Measurements from ENCODE around the gene ZNF441. TPM values are rescaled to one million over a fixed set of nuclear protein-coding genes. Genes with fewer than 3 reads are reported as not detected.

ZNF441 gene
- total and polyA plus RNA-seq, 10 of the 15 experiments (the other 5 are each of a cell fraction or from before 2014, with no cell fraction given) = 1.0 to 9.4 (median 4.3) TPM

DNA sequence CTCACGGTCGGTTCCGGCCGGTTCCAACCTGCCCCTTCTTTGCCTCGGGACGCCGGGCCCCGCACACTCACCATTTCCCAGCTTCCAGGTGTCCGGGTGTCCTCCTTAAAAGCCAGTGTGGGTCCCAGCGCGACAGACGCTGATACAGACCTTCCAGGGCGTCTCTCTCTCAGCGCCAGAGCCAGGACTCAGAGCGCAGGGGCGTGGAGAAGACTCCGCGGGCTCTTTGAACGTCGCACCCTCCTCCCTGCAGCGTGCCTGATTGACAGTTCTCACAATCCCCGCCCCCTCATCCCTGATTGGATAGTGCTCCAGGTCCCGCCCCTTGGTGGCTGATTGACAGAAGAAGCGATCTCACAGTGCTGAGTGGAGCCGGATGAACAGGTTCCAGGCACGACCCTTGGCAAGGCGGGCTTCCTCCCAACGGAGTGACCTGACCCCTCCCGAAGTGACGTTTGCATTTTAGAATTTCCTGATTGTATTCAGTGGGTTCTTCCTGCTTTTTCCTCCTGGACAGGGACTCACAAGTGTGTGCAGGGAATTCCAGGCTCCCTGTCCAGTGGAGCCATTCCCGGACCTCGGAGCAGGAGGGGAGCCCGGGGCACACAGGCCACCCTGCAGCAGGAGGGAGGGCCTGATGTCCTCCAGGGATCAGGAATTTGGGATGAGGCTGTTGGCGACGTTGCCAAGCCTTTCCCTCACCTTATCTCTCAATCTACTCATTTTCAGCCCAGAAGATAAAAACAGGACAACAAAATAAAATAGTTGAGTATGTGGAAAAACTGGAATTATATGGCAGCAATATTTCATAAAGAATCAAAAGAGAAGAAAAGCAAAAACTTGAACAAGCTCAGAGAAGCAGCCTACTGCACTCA lies 27.8 kb upstream of the ZNF441 start, which contains the start of gene ZNF823:
Gene ZNF823, minus strand, starts transcription at position 201 of the 875 bp plus-strand sequence. Its CDS starts 127 bp downstream, at position 74.
- FAIRE-seq (peak; percentile 99), DNase-seq (ENCODE audit: low read depth, low spot score) (peak; percentile 95), ATAC-seq (peak; percentile 97)
- Histone ChIP-seq H3K9ac (ENCODE audit: control insufficient read depth, insufficient read depth, low read length) (peak within 1 kb of the TSS; percentile 91), H4K20me1 (ENCODE audit: control insufficient read depth, insufficient read depth) (no peaks in the 10 kb centered on the region), H3K4me1 (ENCODE audit: control insufficient read depth, insufficient read depth, low read length) (no peaks in the 10 kb centered on the region; the same call in 1 of the 2 replicates), H3K9me3 (replicated peaks; ENCODE audit: control insufficient read depth, insufficient read depth, low read length) (no peaks in the 10 kb centered on the region), H2AFZ (ENCODE audit: control insufficient read depth, low read depth, low read length) (peak within 1 kb of the TSS; percentile 99), H3K4me3 (peak within 1 kb of the TSS; percentile 82), H3K79me2 (ENCODE audit: control insufficient read depth, insufficient read depth, low read length) (peaks cover 11% of the 10 kb centered on the region), H3K27me3 (replicated peaks in 1 of 2; ENCODE audit: control insufficient read depth in 2 of 2, insufficient read depth in 2 of 2, low read length in 1 of 2) (no peaks in the 10 kb centered on the region), H3K27ac (ENCODE audit: control insufficient read depth, insufficient read depth) (peak within 1 kb of the TSS; percentile 83), H3K36me3 (ENCODE audit: control insufficient read depth in 2 of 2, insufficient read depth in 2 of 2, low read length in 1 of 2) (peaks cover 0 to 3% of the 10 kb centered on the region in 2 experiments; a peak in 1 of 4 replicates), H3K4me2 (ENCODE audit: control insufficient read depth, insufficient read depth) (peak within 1 kb of the TSS; percentile 91)
- BruUV-seq (replicated peaks) = no TSS peak
- under 1% methylated on average over 35 of the region's 35 CpGs for WGBS (ENCODE audit: insufficient coverage, insufficient replicate concordance, low lambda C conversion rate, missing lambda C conversion rate)
- POLR2A ChIA-PET = interaction anchor here (0.6 to 0.7 kb wide), 3 partner anchors 27 to 1057 kb away, joined by 3 to 8 read pairs (median 3); no protein-coding TSS in a partner anchor
- RAD21 ChIA-PET (ENCODE audit: unreplicated experiment) = interaction anchor here (0.5 kb wide), 1 partner anchor 169 kb away, joined by 3 read pairs; no protein-coding TSS in a partner anchor
- SMC1A ChIA-PET (ENCODE audit: uncharacterized antibody, unreplicated experiment) = interaction anchor here (1.0 to 2.0 kb wide), 2 partner anchors 28 to 38 kb away, joined by 3 to 5 read pairs; partner anchors contain the start of gene ZNF441
- in situ Hi-C loops (cut with MboI) = no loop called here
- intact Hi-C loops (cut with micrococcal nuclease; ENCODE audit: unreplicated experiment) = no loop called here
- CTCF ChIA-PET = no interaction called here
- TF ChIP-seq CREB1 (IDR thresholded peaks at IDR 0.05; ENCODE audit: low read depth) (peak; percentile 61; the same call in 1 of the 2 replicates), IKZF2 (IDR thresholded peaks at IDR 0.05) (peak; percentile 53 to 64; a peak in 2 of 4 replicates), POLR2A (IDR thresholded peaks at IDR 0.05; ENCODE audit: low read depth, low read length) (peak; percentile 81), SIN3A (IDR thresholded peaks at IDR 0.05; ENCODE audit: low read depth, low read length) (0 out of 2 replicates have a peak, but pooled peaks have one; percentile 28), KLF5 (IDR thresholded peaks at IDR 0.05; ENCODE audit: partially characterized antibody) (no peak), IKZF1 (conservative IDR thresholded peaks at IDR 0.05) (peak; percentile 77), POLR2AphosphoS5 (IDR thresholded peaks at IDR 0.05; ENCODE audit: low read length) (peak; percentile 43; the same call in 1 of the 2 replicates), POLR2AphosphoS2 (IDR thresholded peaks at IDR 0.05; ENCODE audit: low read depth, low read length) (no peak), TARDBP (IDR thresholded peaks at IDR 0.05; ENCODE audit: borderline replicate concordance) (0 out of 2 replicates have a peak, but pooled peaks have one; percentile 19), NFYA (IDR thresholded peaks at IDR 0.05; ENCODE audit: borderline replicate concordance, low read depth, low read length) (peak; percentile 42), DPF2 (IDR thresholded peaks at IDR 0.05) (peak; percentile 94), FOXK2 (IDR thresholded peaks at IDR 0.05) (no peak)
- TF ChIP-seq, protein P1, sequence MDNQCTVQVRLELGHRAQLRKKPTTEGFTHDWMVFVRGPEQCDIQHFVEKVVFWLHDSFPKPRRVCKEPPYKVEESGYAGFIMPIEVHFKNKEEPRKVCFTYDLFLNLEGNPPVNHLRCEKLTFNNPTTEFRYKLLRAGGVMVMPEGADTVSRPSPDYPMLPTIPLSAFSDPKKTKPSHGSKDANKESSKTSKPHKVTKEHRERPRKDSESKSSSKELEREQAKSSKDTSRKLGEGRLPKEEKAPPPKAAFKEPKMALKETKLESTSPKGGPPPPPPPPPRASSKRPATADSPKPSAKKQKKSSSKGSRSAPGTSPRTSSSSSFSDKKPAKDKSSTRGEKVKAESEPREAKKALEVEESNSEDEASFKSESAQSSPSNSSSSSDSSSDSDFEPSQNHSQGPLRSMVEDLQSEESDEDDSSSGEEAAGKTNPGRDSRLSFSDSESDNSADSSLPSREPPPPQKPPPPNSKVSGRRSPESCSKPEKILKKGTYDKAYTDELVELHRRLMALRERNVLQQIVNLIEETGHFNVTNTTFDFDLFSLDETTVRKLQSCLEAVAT (IDR thresholded peaks at IDR 0.05) = no peak
- TF ChIP-seq, protein P2, sequence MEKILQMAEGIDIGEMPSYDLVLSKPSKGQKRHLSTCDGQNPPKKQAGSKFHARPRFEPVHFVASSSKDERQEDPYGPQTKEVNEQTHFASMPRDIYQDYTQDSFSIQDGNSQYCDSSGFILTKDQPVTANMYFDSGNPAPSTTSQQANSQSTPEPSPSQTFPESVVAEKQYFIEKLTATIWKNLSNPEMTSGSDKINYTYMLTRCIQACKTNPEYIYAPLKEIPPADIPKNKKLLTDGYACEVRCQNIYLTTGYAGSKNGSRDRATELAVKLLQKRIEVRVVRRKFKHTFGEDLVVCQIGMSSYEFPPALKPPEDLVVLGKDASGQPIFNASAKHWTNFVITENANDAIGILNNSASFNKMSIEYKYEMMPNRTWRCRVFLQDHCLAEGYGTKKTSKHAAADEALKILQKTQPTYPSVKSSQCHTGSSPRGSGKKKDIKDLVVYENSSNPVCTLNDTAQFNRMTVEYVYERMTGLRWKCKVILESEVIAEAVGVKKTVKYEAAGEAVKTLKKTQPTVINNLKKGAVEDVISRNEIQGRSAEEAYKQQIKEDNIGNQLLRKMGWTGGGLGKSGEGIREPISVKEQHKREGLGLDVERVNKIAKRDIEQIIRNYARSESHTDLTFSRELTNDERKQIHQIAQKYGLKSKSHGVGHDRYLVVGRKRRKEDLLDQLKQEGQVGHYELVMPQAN (conservative IDR thresholded peaks at IDR 0.05) = 0 out of 2 replicates have a peak, but pooled peaks have one; percentile 19
- TF ChIP-seq, protein P3, sequence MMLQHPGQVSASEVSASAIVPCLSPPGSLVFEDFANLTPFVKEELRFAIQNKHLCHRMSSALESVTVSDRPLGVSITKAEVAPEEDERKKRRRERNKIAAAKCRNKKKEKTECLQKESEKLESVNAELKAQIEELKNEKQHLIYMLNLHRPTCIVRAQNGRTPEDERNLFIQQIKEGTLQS (IDR thresholded peaks at IDR 0.05; ENCODE audit: borderline replicate concordance, extremely low read depth, low read depth, low read length) = no peak
- TF ChIP-seq, protein P4, sequence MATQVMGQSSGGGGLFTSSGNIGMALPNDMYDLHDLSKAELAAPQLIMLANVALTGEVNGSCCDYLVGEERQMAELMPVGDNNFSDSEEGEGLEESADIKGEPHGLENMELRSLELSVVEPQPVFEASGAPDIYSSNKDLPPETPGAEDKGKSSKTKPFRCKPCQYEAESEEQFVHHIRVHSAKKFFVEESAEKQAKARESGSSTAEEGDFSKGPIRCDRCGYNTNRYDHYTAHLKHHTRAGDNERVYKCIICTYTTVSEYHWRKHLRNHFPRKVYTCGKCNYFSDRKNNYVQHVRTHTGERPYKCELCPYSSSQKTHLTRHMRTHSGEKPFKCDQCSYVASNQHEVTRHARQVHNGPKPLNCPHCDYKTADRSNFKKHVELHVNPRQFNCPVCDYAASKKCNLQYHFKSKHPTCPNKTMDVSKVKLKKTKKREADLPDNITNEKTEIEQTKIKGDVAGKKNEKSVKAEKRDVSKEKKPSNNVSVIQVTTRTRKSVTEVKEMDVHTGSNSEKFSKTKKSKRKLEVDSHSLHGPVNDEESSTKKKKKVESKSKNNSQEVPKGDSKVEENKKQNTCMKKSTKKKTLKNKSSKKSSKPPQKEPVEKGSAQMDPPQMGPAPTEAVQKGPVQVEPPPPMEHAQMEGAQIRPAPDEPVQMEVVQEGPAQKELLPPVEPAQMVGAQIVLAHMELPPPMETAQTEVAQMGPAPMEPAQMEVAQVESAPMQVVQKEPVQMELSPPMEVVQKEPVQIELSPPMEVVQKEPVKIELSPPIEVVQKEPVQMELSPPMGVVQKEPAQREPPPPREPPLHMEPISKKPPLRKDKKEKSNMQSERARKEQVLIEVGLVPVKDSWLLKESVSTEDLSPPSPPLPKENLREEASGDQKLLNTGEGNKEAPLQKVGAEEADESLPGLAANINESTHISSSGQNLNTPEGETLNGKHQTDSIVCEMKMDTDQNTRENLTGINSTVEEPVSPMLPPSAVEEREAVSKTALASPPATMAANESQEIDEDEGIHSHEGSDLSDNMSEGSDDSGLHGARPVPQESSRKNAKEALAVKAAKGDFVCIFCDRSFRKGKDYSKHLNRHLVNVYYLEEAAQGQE (IDR thresholded peaks at IDR 0.05; ENCODE audit: low read depth, low read length) = no peak
